Brain pericyte (primary cell): Measurements from ENCODE around the gene INO80C.
"Not testable (repeated sequence)": the region's sequence is repeated elsewhere in the genome, so short reads cannot be mapped to it uniquely, and the experiment has no call there.

ENCODE experiments used
- DNase-seq: peaks from one replicate; pipeline ENCODE4 v3.0.0-alpha.2; 2012; ENCODE audit warnings: low read depth, low spot score

The INO80C gene

GRCh38 chr18:35460736-35461161 lies 37.0 kb downstream of the INO80C start:
- peak; percentile 50 for DNase-seq

- no peak for DNase-seq
These were observed 37.8 kb downstream of the INO80C start for GRCh38 chr18:35459997-35460396.

- no peak for DNase-seq
These were observed 38.9 kb downstream of the INO80C start for GRCh38 chr18:35458677-35459441.

- DNase-seq: no peak
These were observed 39.5 kb downstream of the INO80C start for GRCh38 chr18:35458271-35458670.

- no peak for DNase-seq
These were observed 40.5 kb downstream of the INO80C start for GRCh38 chr18:35457140-35457704.

- DNase-seq: no peak
These were observed 41.6 kb downstream of the INO80C start for GRCh38 chr18:35455926-35456763.

- DNase-seq: no peak
These were observed 43.0 kb downstream of the INO80C start for GRCh38 chr18:35454803-35455202.

- DNase-seq: not testable (repeated sequence)
These were observed 44.7 kb downstream of the INO80C start for GRCh38 chr18:35453065-35453464.

GRCh38 chr18:35451916-35452315 lies 45.8 kb downstream of the INO80C start:
- no peak for DNase-seq

- DNase-seq: no peak
These were observed 46.7 kb downstream of the INO80C start for GRCh38 chr18:35451032-35451431.

- no peak for DNase-seq
These were observed 53.1 kb downstream of the INO80C start for GRCh38 chr18:35444636-35445035.

GRCh38 chr18:35443847-35444246 lies 53.9 kb downstream of the INO80C start:
- DNase-seq: no peak

- no peak for DNase-seq
These were observed 54.3 kb downstream of the INO80C start for GRCh38 chr18:35443434-35443833.

GRCh38 chr18:35442701-35443100 lies 55.1 kb downstream of the INO80C start:
- no peak for DNase-seq

GRCh38 chr18:35441857-35442595 lies 55.7 kb downstream of the INO80C start:
- DNase-seq: no peak

- no peak for DNase-seq
These were observed 59.1 kb downstream of the INO80C start for GRCh38 chr18:35438480-35439234.

GRCh38 chr18:35437836-35438235 lies 59.9 kb downstream of the INO80C start:
- no peak for DNase-seq

GRCh38 chr18:35436076-35436649 lies 61.6 kb downstream of the INO80C start:
- DNase-seq: peak; percentile 61

GRCh38 chr18:35435401-35435800 lies 62.4 kb downstream of the INO80C start:
- DNase-seq: no peak

- DNase-seq: no peak
These were observed 65.2 kb downstream of the INO80C start for GRCh38 chr18:35432565-35433001.

- no peak for DNase-seq
These were observed 66.4 kb downstream of the INO80C start for GRCh38 chr18:35431374-35431741.
